ENCODE results near the gene KRTAP19-7.

KRTAP19-7 gene

GRCh38 chr21:30561264-30561895 lies at the start of gene KRTAP19-7:
KRTAP19-7 (minus strand) TSS chr21:30561314; CDS start chr21:30561289, 25 bp downstream.
- DNase-seq (ENCODE audit: low spot score) = no peak
- no peak within 1 kb of the TSS for H3K4me3 Mint-ChIP-seq
- H3K27ac Mint-ChIP-seq = no peak within 1 kb of the TSS
- H3K27me3 Mint-ChIP-seq (ENCODE audit: low read depth) = no peaks in the 10 kb centered on the region
- no peaks in the 10 kb centered on the region for H3K4me1 Mint-ChIP-seq (ENCODE audit: low read depth)
- H3K36me3 Mint-ChIP-seq (ENCODE audit: low read depth) = no peaks in the 10 kb centered on the region
- no peaks in the 10 kb centered on the region for H3K9me3 Mint-ChIP-seq

DNA sequence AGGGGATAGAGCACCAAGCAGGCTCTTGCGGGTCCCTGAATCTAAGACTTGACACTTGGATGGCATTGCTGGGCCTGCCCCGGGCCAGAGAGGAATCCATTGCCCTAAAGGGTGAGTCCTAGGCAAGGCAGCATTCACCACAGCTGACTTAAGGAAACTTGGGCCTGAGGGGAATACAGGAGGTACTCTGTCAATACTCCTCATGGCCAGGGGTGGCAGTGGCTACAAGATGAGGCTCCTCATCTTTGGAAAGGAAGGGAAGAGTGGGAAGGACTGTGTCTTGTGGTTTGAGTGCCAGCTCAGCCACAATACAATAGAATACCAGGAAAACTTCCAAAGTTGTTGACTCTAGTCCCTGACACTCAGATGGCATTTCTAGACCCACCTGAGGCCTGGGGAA lies 44.9 kb upstream of the KRTAP19-7 start:
- DNase-seq (ENCODE audit: low spot score) = no peak
- H3K9me3 Mint-ChIP-seq = peaks cover 20% of the 10 kb centered on the region
- no peak overlapping the region for H3K4me3 Mint-ChIP-seq
- no peaks in the 10 kb centered on the region for H3K36me3 Mint-ChIP-seq (ENCODE audit: low read depth)
- no peak overlapping the region for H3K27ac Mint-ChIP-seq
- H3K27me3 Mint-ChIP-seq (ENCODE audit: low read depth) = peaks cover 2% of the 10 kb centered on the region
- no peaks in the 10 kb centered on the region for H3K4me1 Mint-ChIP-seq (ENCODE audit: low read depth)

DNA sequence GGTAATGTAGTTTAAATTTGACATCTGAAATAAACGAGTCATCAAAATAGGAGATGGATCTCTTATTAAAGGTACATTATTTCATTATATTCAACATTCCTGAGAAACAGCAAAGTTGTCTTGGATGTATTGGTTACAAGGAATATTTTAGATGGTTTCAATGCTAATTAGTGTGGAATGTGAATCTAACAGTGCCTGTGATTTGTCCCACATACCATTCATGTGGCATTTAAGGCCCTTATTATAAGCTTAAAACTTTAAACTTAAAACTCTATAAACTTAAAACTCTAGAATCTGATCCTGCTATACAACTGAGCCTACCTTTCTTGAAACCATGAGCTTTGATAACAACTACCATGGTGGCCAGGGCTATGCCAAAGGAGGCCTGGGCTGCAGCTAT lies 39.7 kb upstream of the KRTAP19-7 start, which contains the start of gene KRTAP22-1:
Gene KRTAP22-1 (plus strand): TSS at position 301 of the 400 bp plus-strand sequence.
- Mint-ChIP-seq H3K27ac (no peak within 1 kb of the TSS), H3K4me1 (ENCODE audit: low read depth) (no peaks in the 10 kb centered on the region), H3K4me3 (no peak within 1 kb of the TSS), H3K27me3 (ENCODE audit: low read depth) (peaks cover 2% of the 10 kb centered on the region), H3K36me3 (ENCODE audit: low read depth) (no peaks in the 10 kb centered on the region), H3K9me3 (peaks cover 11% of the 10 kb centered on the region)
- no peak for DNase-seq (ENCODE audit: low spot score)

DNA sequence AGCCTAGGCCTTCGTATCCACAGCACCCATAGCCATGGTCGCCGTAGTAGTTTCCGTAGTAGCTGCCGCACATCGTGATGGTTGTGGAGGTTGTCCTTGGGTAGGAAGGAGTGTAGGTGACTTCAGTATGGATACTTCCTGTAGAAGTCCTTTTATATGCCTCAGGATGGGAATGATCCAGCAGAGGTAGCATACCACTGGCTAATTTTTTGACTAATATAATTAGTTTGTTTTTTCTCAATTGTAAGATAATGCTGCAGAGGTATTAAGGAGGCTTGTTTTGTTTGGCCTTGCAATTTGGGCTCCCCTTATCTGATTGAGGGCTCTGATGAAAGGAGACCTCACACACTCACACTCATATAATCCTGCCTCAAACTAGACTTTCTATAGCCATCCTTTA lies 37.7 kb upstream of the KRTAP19-7 start, which contains the start of gene KRTAP6-2:
Gene KRTAP6-2 (minus strand): TSS at position 101 of the 400 bp plus-strand sequence. CDS start 28 bp downstream, at position 73.
- no peak within 1 kb of the TSS for H3K27ac Mint-ChIP-seq

GRCh38 chr21:30592140-30592539 lies 31.0 kb upstream of the KRTAP19-7 start, which contains the start of gene KRTAP6-3:
KRTAP6-3 (plus strand) TSS chr21:30592440; CDS start chr21:30592446, 6 bp downstream.
- Mint-ChIP-seq H3K4me3 (no peak within 1 kb of the TSS), H3K27me3 (ENCODE audit: low read depth) (no peaks in the 10 kb centered on the region), H3K9me3 (no peaks in the 10 kb centered on the region), H3K36me3 (ENCODE audit: low read depth) (no peaks in the 10 kb centered on the region), H3K4me1 (ENCODE audit: low read depth) (no peaks in the 10 kb centered on the region), H3K27ac (no peak within 1 kb of the TSS)
- DNase-seq (ENCODE audit: low spot score) = no peak

More for the DNA sequence above, 37.7 kb upstream of the KRTAP19-7 start, which contains the start of gene KRTAP6-2:
- DNase-seq (ENCODE audit: low spot score) = no peak
- Mint-ChIP-seq H3K4me1 (ENCODE audit: low read depth) (no peaks in the 10 kb centered on the region), H3K4me3 (no peak within 1 kb of the TSS), H3K36me3 (ENCODE audit: low read depth) (no peaks in the 10 kb centered on the region), H3K27me3 (ENCODE audit: low read depth) (peaks cover 2% of the 10 kb centered on the region), H3K9me3 (peaks cover 11% of the 10 kb centered on the region)

- H3K27me3 Mint-ChIP-seq (ENCODE audit: low read depth) = no peaks in the 10 kb centered on the region
- H3K4me1 Mint-ChIP-seq (ENCODE audit: low read depth) = no peaks in the 10 kb centered on the region
Observed at GRCh38 chr21:30590297-30590696, 29.2 kb upstream of the KRTAP19-7 start, which contains the start of gene KRTAP22-2. KRTAP22-2 (minus strand) TSS chr21:30590397.

GRCh38 chr21:30582870-30583269 lies 21.8 kb upstream of the KRTAP19-7 start:
- DNase-seq (ENCODE audit: low spot score) = no peak
- Mint-ChIP-seq H3K36me3 (ENCODE audit: low read depth) (no peaks in the 10 kb centered on the region), H3K9me3 (no peaks in the 10 kb centered on the region), H3K4me1 (ENCODE audit: low read depth) (no peaks in the 10 kb centered on the region), H3K4me3 (no peak overlapping the region), H3K27me3 (ENCODE audit: low read depth) (no peaks in the 10 kb centered on the region), H3K27ac (no peak overlapping the region)

More at GRCh38 chr21:30590297-30590696, 29.2 kb upstream of the KRTAP19-7 start, which contains the start of gene KRTAP22-2:
- no peak for DNase-seq (ENCODE audit: low spot score)
- H3K27ac Mint-ChIP-seq = no peak within 1 kb of the TSS
- no peaks in the 10 kb centered on the region for H3K9me3 Mint-ChIP-seq
- no peaks in the 10 kb centered on the region for H3K36me3 Mint-ChIP-seq (ENCODE audit: low read depth)
- no peak within 1 kb of the TSS for H3K4me3 Mint-ChIP-seq

- H3K9me3 Mint-ChIP-seq = no peaks in the 10 kb centered on the region
- no peak overlapping the region for H3K4me3 Mint-ChIP-seq
- no peaks in the 10 kb centered on the region for H3K4me1 Mint-ChIP-seq (ENCODE audit: low read depth)
- DNase-seq (ENCODE audit: low spot score) = no peak
- no peaks in the 10 kb centered on the region for H3K27me3 Mint-ChIP-seq (ENCODE audit: low read depth)
- no peak overlapping the region for H3K27ac Mint-ChIP-seq
- H3K36me3 Mint-ChIP-seq (ENCODE audit: low read depth) = no peaks in the 10 kb centered on the region
Observed at GRCh38 chr21:30580132-30580531, 19.0 kb upstream of the KRTAP19-7 start.

GRCh38 chr21:30579346-30579745 lies 18.2 kb upstream of the KRTAP19-7 start:
- Mint-ChIP-seq H3K4me3 (no peak overlapping the region), H3K9me3 (no peaks in the 10 kb centered on the region), H3K4me1 (ENCODE audit: low read depth) (no peaks in the 10 kb centered on the region), H3K36me3 (ENCODE audit: low read depth) (no peaks in the 10 kb centered on the region), H3K27me3 (ENCODE audit: low read depth) (no peaks in the 10 kb centered on the region), H3K27ac (no peak overlapping the region)
- no peak for DNase-seq (ENCODE audit: low spot score)

DNA sequence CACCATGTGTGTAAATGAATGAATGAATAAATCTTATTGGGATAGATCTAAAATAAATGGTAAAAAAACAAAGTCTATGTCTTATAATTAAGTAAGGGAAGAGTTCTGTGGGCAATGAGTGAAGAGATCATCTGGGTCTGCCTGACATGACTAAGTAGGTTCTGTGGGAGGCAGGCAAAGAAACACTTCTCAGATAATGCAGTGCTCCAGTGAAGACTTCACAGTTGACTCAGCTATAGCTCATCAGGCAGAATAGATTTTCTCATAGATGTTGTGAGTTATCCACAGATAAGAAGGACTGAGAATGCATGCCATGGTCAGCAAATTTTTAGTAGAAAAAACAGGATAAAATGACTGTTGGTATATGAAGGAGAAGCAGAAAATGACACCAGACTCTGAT lies 16.7 kb upstream of the KRTAP19-7 start:
- no peaks in the 10 kb centered on the region for H3K27me3 Mint-ChIP-seq (ENCODE audit: low read depth)
- no peaks in the 10 kb centered on the region for H3K9me3 Mint-ChIP-seq
- no peak overlapping the region for H3K27ac Mint-ChIP-seq
- no peaks in the 10 kb centered on the region for H3K36me3 Mint-ChIP-seq (ENCODE audit: low read depth)
- no peaks in the 10 kb centered on the region for H3K4me1 Mint-ChIP-seq (ENCODE audit: low read depth)
- no peak overlapping the region for H3K4me3 Mint-ChIP-seq
- no peak for DNase-seq (ENCODE audit: low spot score)

DNA sequence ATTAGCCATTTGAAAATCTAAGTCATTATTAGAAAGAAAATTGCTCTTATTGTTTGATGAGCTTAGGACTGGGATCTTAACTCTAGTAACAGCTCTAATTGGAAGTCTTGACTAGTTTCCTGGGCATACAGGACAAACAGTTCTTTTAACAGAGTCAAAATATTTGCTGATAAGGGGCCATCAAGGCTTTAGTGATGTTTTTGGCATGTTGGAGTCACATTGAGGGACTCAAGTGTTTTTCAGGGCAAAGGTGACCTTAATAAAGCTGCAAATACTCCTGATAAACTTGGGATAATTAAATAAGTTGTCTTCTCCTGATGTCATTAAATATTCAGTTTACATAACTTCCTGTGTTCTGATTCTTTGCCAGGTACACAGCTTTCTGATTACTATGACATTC lies 6.5 kb upstream of the KRTAP19-7 start:
- Mint-ChIP-seq H3K27me3 (ENCODE audit: low read depth) (no peaks in the 10 kb centered on the region), H3K27ac (no peak overlapping the region), H3K36me3 (ENCODE audit: low read depth) (no peaks in the 10 kb centered on the region), H3K9me3 (no peaks in the 10 kb centered on the region), H3K4me1 (ENCODE audit: low read depth) (no peaks in the 10 kb centered on the region), H3K4me3 (no peak overlapping the region)
- DNase-seq (ENCODE audit: low spot score) = no peak

- Mint-ChIP-seq H3K27ac (no peak overlapping the region), H3K36me3 (ENCODE audit: low read depth) (no peaks in the 10 kb centered on the region), H3K4me1 (ENCODE audit: low read depth) (no peaks in the 10 kb centered on the region), H3K9me3 (no peaks in the 10 kb centered on the region), H3K27me3 (ENCODE audit: low read depth) (no peaks in the 10 kb centered on the region), H3K4me3 (no peak overlapping the region)
- no peak for DNase-seq (ENCODE audit: low spot score)
Observed at GRCh38 chr21:30563630-30564029, 2.5 kb upstream of the KRTAP19-7 start.

GRCh38 chr21:30563072-30563471 lies 2.0 kb upstream of the KRTAP19-7 start:
- Mint-ChIP-seq H3K4me1 (ENCODE audit: low read depth) (no peaks in the 10 kb centered on the region), H3K4me3 (no peak overlapping the region), H3K36me3 (ENCODE audit: low read depth) (no peaks in the 10 kb centered on the region), H3K27ac (no peak overlapping the region), H3K9me3 (no peaks in the 10 kb centered on the region), H3K27me3 (ENCODE audit: low read depth) (no peaks in the 10 kb centered on the region)
- DNase-seq (ENCODE audit: low spot score) = no peak

- Mint-ChIP-seq H3K4me1 (ENCODE audit: low read depth) (no peaks in the 10 kb centered on the region), H3K4me3 (no peak overlapping the region), H3K27me3 (ENCODE audit: low read depth) (no peaks in the 10 kb centered on the region), H3K36me3 (ENCODE audit: low read depth) (no peaks in the 10 kb centered on the region), H3K27ac (no peak overlapping the region), H3K9me3 (no peaks in the 10 kb centered on the region)
- DNase-seq (ENCODE audit: low spot score) = no peak
Observed at GRCh38 chr21:30561957-30562356, 843 bp upstream of the KRTAP19-7 start.

GRCh38 chr21:30555095-30555494 lies 6.0 kb downstream of the KRTAP19-7 start:
- Mint-ChIP-seq H3K4me3 (no peak overlapping the region), H3K9me3 (peaks cover 16% of the 10 kb centered on the region), H3K27ac (no peak overlapping the region), H3K4me1 (ENCODE audit: low read depth) (no peaks in the 10 kb centered on the region), H3K27me3 (ENCODE audit: low read depth) (no peaks in the 10 kb centered on the region), H3K36me3 (ENCODE audit: low read depth) (no peaks in the 10 kb centered on the region)
- no peak for DNase-seq (ENCODE audit: low spot score)

Data from T-helper 2 cell treated with Interferon-gamma antibody and Interleukin-4, amounts not matched to agents 5 μg/mL and 100 μg/mL, for 36 hours (primary cell).